Liver (tissue), 9 donors: ENCODE measurements around the gene PASD1. TPM values are rescaled to one million over a fixed set of nuclear protein-coding genes. Genes with fewer than 3 reads are reported as not detected.

Experiments
- DNase-seq: peaks from one replicate; pipeline ENCODE4 v3.0.0-alpha.2; 2017; ENCODE audit warnings: low spot score
- H3K27ac ChIP-seq, 2 donors: one replicate each; pipeline ENCODE4 v1.7.0; 2013; ENCODE audit warnings: inconsistent platforms in 2 of 2, low read length in 2 of 2, control low read depth in 1 of 2, low read depth in 1 of 2, mild to moderate bottlenecking in 1 of 2
- H3K27me3 ChIP-seq, 4 donors: one replicate each; pipeline versions ENCODE4 v1.6.1 to v1.7.0; 2013; ENCODE audit warnings: low read length in 3 of 4, inconsistent platforms in 1 of 4, mild to moderate bottlenecking in 1 of 4, moderate library complexity in 1 of 4; ENCODE audit not compliant: control insufficient read depth in 4 of 4, insufficient read depth in 4 of 4
- H3K36me3 ChIP-seq, 4 donors: one replicate each; pipeline versions ENCODE4 v1.6.1 to v1.7.0; 2013; ENCODE audit warnings: low read length in 3 of 4, mild to moderate bottlenecking in 3 of 4, low read depth in 1 of 4, moderate library complexity in 1 of 4; ENCODE audit not compliant: control insufficient read depth in 4 of 4, insufficient read depth in 3 of 4
- H3K4me1 ChIP-seq, 4 donors: one replicate each; pipeline versions ENCODE4 v1.6.1 to v1.7.0; 2013; ENCODE audit warnings: low read length in 3 of 4, mild to moderate bottlenecking in 3 of 4, moderate library complexity in 1 of 4; ENCODE audit not compliant: control insufficient read depth in 4 of 4, insufficient read depth in 4 of 4
- H3K4me3 ChIP-seq, 3 donors: one replicate each; pipeline versions ENCODE4 v1.6.1 to v1.7.0; 2013; ENCODE audit warnings: low read length in 3 of 3, control low read depth in 1 of 3, low read depth in 1 of 3, mild to moderate bottlenecking in 1 of 3
- H3K9ac ChIP-seq, 2 donors: one replicate each; pipeline ENCODE4 v1.7.0; 2013; ENCODE audit warnings: low read length in 2 of 2, mild to moderate bottlenecking in 2 of 2, moderate library complexity in 2 of 2, control low read depth in 1 of 2, low read depth in 1 of 2
- H3K9me3 ChIP-seq, 4 donors: one replicate each; pipeline versions ENCODE4 v1.6.1 to v1.7.0; 2013; ENCODE audit warnings: low read length in 3 of 4; ENCODE audit not compliant: control insufficient read depth in 4 of 4
- ATF3 ChIP-seq: IDR thresholded peaks from 2 replicates; pipeline ENCODE4 v1.6.1; 2016; ENCODE audit warnings: antibody characterized with exemption
- EGR1 ChIP-seq, 2 donors: IDR thresholded peaks; 2 replicates each; pipeline ENCODE4 v1.6.1; 2016 to 2018; ENCODE audit warnings: antibody characterized with exemption in 2 of 2, low read depth in 2 of 2
- FOXA1 ChIP-seq: IDR thresholded peaks from 2 replicates; pipeline ENCODE4 v1.6.1; 2016; ENCODE audit warnings: antibody characterized with exemption
- FOXA2 ChIP-seq: IDR thresholded peaks from 2 replicates; pipeline ENCODE4 v1.6.1; 2016; ENCODE audit warnings: antibody characterized with exemption
- GABPA ChIP-seq, 2 donors: IDR thresholded peaks in 1 of 2; conservative IDR thresholded peaks in 1 of 2; 2 replicates each; pipeline ENCODE4 v1.6.1; 2016; ENCODE audit warnings: antibody characterized with exemption in 2 of 2, mild to moderate bottlenecking in 1 of 2, moderate library complexity in 1 of 2
- HNF4A ChIP-seq, 2 donors: conservative IDR thresholded peaks; 2 replicates each; pipeline ENCODE4 v1.6.1; 2016; ENCODE audit warnings: antibody characterized with exemption in 2 of 2, mild to moderate bottlenecking in 2 of 2
- HNF4G ChIP-seq: IDR thresholded peaks from 2 replicates; pipeline ENCODE4 v1.6.1; 2016; ENCODE audit warnings: antibody characterized with exemption
- JUND ChIP-seq, 2 donors: IDR thresholded peaks; 2 replicates each; pipeline ENCODE4 v1.6.1; 2016; ENCODE audit warnings: antibody characterized with exemption in 2 of 2
- MAX ChIP-seq: IDR thresholded peaks from 2 replicates; pipeline ENCODE4 v1.6.1; 2016; ENCODE audit warnings: antibody characterized with exemption
- NR2F2 ChIP-seq: IDR thresholded peaks from 2 replicates; pipeline ENCODE4 v1.6.1; 2016; ENCODE audit warnings: antibody characterized with exemption
- RAD21 ChIP-seq, 2 donors: IDR thresholded peaks; 2 replicates each; pipeline ENCODE4 v1.6.1; 2016; ENCODE audit warnings: antibody characterized with exemption in 2 of 2, mild to moderate bottlenecking in 2 of 2
- REST ChIP-seq: IDR thresholded peaks from 2 replicates; pipeline ENCODE4 v1.6.1; 2016; ENCODE audit warnings: antibody characterized with exemption, mild to moderate bottlenecking
- RXRA ChIP-seq, 2 donors: IDR thresholded peaks; 2 replicates each; pipeline ENCODE4 v1.6.1; 2017 to 2018; ENCODE audit warnings: antibody characterized with exemption in 2 of 2, mild to moderate bottlenecking in 1 of 2
- SP1 ChIP-seq: IDR thresholded peaks from 2 replicates; pipeline ENCODE4 v1.6.1; 2018; ENCODE audit warnings: antibody characterized with exemption, mild to moderate bottlenecking
- TAF1 ChIP-seq: conservative IDR thresholded peaks from 2 replicates; pipeline ENCODE4 v1.6.1; 2016; ENCODE audit warnings: antibody characterized with exemption, mild to moderate bottlenecking
- YY1 ChIP-seq: IDR thresholded peaks from 2 replicates; pipeline ENCODE4 v1.6.1; 2016; ENCODE audit warnings: antibody characterized with exemption, mild to moderate bottlenecking
- WGBS: extraction: QIAGEN DNeasy Blood & Tissue Kit; methylation state at CpG from one replicate; pipeline ENCODE4 v1.1.7; 2013; 5-methylcytosine and 5-hydroxymethylcytosine counted together
- polyA plus RNA-seq, 2 donors: library from polyadenylated mRNA; stranded (reverse) in 1 of 2; unstranded in 1 of 2; fragments of 200-250 nt in 1 of 2; fragments of >200 nt in 1 of 2; fragmentation: Nextera tagmentation in 1 of 2; extraction: Ambion mirVana in 1 of 2; gene quantifications; one replicate each; pipeline versions ENCODE4 v1.2.1 to v1.2.3, GENCODE V29; 2013 to 2015
- total RNA-seq, 2 donors: library from RNA; depleted of rRNA; stranded (reverse); fragments of >200 nt; gene quantifications; one replicate each; pipeline ENCODE4 v1.2.3, GENCODE V29; 2014
- TF ChIP-seq, protein P1 (sequence below): fragments of 150-350 bp; IDR thresholded peaks from 2 replicates; pipeline ENCODE4 v1.5.1; 2017; ENCODE audit warnings: improper control_type of control experiment, low read depth, low read length; ENCODE audit not compliant: missing input control
- TF ChIP-seq, protein P2 (sequence below): IDR thresholded peaks from 2 replicates; pipeline ENCODE4 v1.6.1; 2016; ENCODE audit warnings: antibody characterized with exemption
- donor health status: healthy.
- donor health status: healthy.
- donor health status: healthy.
- donor health status: healthy.
- donor health status: healthy.

PASD1 gene
- total and polyA plus RNA-seq, 4 donors: not detected

GRCh38 chrX:151523351-151523750 lies 40.1 kb upstream of the PASD1 start:
- Histone ChIP-seq H3K27ac (no peak overlapping the region), H3K36me3 (no peaks in the 10 kb centered on the region), H3K9ac (no peak overlapping the region), H3K9me3 (no peaks in the 10 kb centered on the region), H3K27me3 (peaks cover 0 to 2% (median 0%) of the 10 kb centered on the region in 4 donors), H3K4me1 (no peaks in the 10 kb centered on the region), H3K4me3 (no peak overlapping the region)
- no peak for TF ChIP-seq SP1
- TF ChIP-seq RAD21 (IDR thresholded peaks at IDR 0.05): no peak
- TF ChIP-seq HNF4G: no peak
- TF ChIP-seq ATF3: no peak
- TF ChIP-seq NR2F2: no peak
- no peak for TF ChIP-seq TAF1
- TF ChIP-seq, protein P1, sequence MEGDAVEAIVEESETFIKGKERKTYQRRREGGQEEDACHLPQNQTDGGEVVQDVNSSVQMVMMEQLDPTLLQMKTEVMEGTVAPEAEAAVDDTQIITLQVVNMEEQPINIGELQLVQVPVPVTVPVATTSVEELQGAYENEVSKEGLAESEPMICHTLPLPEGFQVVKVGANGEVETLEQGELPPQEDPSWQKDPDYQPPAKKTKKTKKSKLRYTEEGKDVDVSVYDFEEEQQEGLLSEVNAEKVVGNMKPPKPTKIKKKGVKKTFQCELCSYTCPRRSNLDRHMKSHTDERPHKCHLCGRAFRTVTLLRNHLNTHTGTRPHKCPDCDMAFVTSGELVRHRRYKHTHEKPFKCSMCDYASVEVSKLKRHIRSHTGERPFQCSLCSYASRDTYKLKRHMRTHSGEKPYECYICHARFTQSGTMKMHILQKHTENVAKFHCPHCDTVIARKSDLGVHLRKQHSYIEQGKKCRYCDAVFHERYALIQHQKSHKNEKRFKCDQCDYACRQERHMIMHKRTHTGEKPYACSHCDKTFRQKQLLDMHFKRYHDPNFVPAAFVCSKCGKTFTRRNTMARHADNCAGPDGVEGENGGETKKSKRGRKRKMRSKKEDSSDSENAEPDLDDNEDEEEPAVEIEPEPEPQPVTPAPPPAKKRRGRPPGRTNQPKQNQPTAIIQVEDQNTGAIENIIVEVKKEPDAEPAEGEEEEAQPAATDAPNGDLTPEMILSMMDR: no peak
- TF ChIP-seq GABPA (IDR thresholded peaks at IDR 0.05 in 1 of 2, conservative IDR thresholded peaks at IDR 0.05 in 1 of 2): no peak
- TF ChIP-seq MAX: no peak
- TF ChIP-seq, protein P2, sequence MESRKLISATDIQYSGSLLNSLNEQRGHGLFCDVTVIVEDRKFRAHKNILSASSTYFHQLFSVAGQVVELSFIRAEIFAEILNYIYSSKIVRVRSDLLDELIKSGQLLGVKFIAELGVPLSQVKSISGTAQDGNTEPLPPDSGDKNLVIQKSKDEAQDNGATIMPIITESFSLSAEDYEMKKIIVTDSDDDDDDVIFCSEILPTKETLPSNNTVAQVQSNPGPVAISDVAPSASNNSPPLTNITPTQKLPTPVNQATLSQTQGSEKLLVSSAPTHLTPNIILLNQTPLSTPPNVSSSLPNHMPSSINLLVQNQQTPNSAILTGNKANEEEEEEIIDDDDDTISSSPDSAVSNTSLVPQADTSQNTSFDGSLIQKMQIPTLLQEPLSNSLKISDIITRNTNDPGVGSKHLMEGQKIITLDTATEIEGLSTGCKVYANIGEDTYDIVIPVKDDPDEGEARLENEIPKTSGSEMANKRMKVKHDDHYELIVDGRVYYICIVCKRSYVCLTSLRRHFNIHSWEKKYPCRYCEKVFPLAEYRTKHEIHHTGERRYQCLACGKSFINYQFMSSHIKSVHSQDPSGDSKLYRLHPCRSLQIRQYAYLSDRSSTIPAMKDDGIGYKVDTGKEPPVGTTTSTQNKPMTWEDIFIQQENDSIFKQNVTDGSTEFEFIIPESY: no peak
- no peak for TF ChIP-seq FOXA1
- TF ChIP-seq FOXA2: no peak
- no peak for TF ChIP-seq JUND (IDR thresholded peaks at IDR 0.05)
- TF ChIP-seq YY1: no peak
- TF ChIP-seq HNF4A (conservative IDR thresholded peaks at IDR 0.05): no peak
- TF ChIP-seq RXRA (IDR thresholded peaks at IDR 0.05): no peak
- TF ChIP-seq REST: no peak
- TF ChIP-seq EGR1 (IDR thresholded peaks at IDR 0.05; ENCODE audit: low read depth in 2 of 2): no peak
- no peak for DNase-seq
- 32% methylated on average over 2 of the region's 2 CpGs for WGBS
